Endothelial cell of umbilical vein (primary cell): ENCODE measurements around the gene MYO1G. TPM values are rescaled to one million over a fixed set of nuclear protein-coding genes. Genes with fewer than 3 reads are reported as not detected.

Experiments
- BruUV-seq: library from RNA; stranded (reverse); fragments of 400-500 nt; replicated peaks from 2 replicates; lab custom pipeline; 2021; lab: Mats Ljungman, UMichigan
- CTCF ChIA-PET: fragments of 300-600, 350-600 bp; sonication (Branson Sonifier 250); formaldehyde crosslinking; loops from one replicate; lab custom pipeline; 2021; ENCODE audit warnings: antibody characterized with exemption, inconsistent platforms; lab: Charles Lee
- POLR2A ChIA-PET: fragments of 300-600, 350-600 bp; sonication (Branson Sonifier 250); formaldehyde crosslinking; loops from one replicate; lab custom pipeline; 2021; ENCODE audit warnings: antibody characterized with exemption, inconsistent platforms; lab: Charles Lee
- DNase-seq: peaks from one replicate; pipeline ENCODE4 v3.0.0-alpha.2; 2011; ENCODE audit warnings: low read depth, low spot score
- FAIRE-seq: peaks from 2 replicates; lab custom pipeline; 2011; peaks lifted over from hg19 to GRCh38; lab: Jason Lieb, UNC
- H2AFZ ChIP-seq: 2 replicates; pipeline ENCODE4 v1.6.0; 2012; ENCODE audit warnings: low read depth, low read length, control low read depth, inconsistent platforms
- H3K27ac ChIP-seq: 2 replicates; pipeline ENCODE4 v1.5.1; 2011; ENCODE audit warnings: low read depth, mild to moderate bottlenecking, control low read depth, low read length, moderate library complexity; ENCODE audit not compliant: insufficient read depth
- H3K27me3 ChIP-seq, 2 experiments: 2 replicates each; pipeline versions ENCODE4 v1.6.0 to v1.6.1; 2011; ENCODE audit warnings: low read length in 2 of 2, mixed read lengths in 1 of 2; ENCODE audit not compliant: control insufficient read depth in 2 of 2, insufficient read depth in 2 of 2
- H3K36me3 ChIP-seq, 2 experiments: 2 replicates in 1 of 2; 3 replicates in 1 of 2; pipeline ENCODE4 v1.5.1; 2011; ENCODE audit warnings: low read length in 2 of 2, mild to moderate bottlenecking in 1 of 2, moderate library complexity in 1 of 2; ENCODE audit not compliant: control insufficient read depth in 2 of 2, insufficient read depth in 2 of 2; ENCODE audit errors: extremely low read depth in 1 of 2
- H3K4me1 ChIP-seq: 3 replicates; pipeline ENCODE4 v1.5.1; 2011; ENCODE audit warnings: mild to moderate bottlenecking, low read length; ENCODE audit not compliant: control insufficient read depth, insufficient read depth; ENCODE audit errors: extremely low read depth
- H3K4me2 ChIP-seq: 2 replicates; pipeline ENCODE4 v1.6.1; 2011; ENCODE audit warnings: low read length, control low read depth, mixed read lengths; ENCODE audit not compliant: insufficient read depth
- H3K4me3 ChIP-seq, 3 experiments: fragments of 200-600 bp in 1 of 3; sonication (generic), shearing (Covaris generic) in 1 of 3; replicated peaks in 1 of 3; 2 replicates each; pipeline ENCODE4 v1.5.1; 2011 to 2016; ENCODE audit warnings: control low read depth in 3 of 3, low read length in 3 of 3, mild to moderate bottlenecking in 2 of 3, inconsistent platforms in 1 of 3, low read depth in 1 of 3, moderate library complexity in 1 of 3; ENCODE audit not compliant: insufficient read depth in 1 of 3
- H3K79me2 ChIP-seq: 2 replicates; pipeline ENCODE4 v1.6.0; 2012; ENCODE audit warnings: low read length, inconsistent platforms; ENCODE audit not compliant: control insufficient read depth, insufficient read depth
- H3K9ac ChIP-seq: replicated peaks from 2 replicates; pipeline ENCODE3; 2011; ENCODE audit warnings: low read length, control low read depth; ENCODE audit not compliant: insufficient read depth; ENCODE audit errors: extremely low read depth
- H3K9me1 ChIP-seq: replicated peaks from 3 replicates; pipeline ENCODE4 v1.6.0; 2011; ENCODE audit warnings: mild to moderate bottlenecking, low read length; ENCODE audit not compliant: control insufficient read depth, insufficient read depth; ENCODE audit errors: extremely low read depth
- H3K9me3 ChIP-seq: replicated peaks from 2 replicates; pipeline ENCODE4 v1.5.1; 2012; ENCODE audit warnings: low read length, inconsistent platforms; ENCODE audit not compliant: control insufficient read depth, insufficient read depth
- H4K20me1 ChIP-seq: replicated peaks from 2 replicates; pipeline ENCODE3; 2011; ENCODE audit warnings: mild to moderate bottlenecking, low read length; ENCODE audit not compliant: control insufficient read depth, insufficient read depth; ENCODE audit errors: extremely low read depth
- EZH2 ChIP-seq: IDR thresholded peaks from 2 replicates; pipeline ENCODE4 v1.6.1; 2012; ENCODE audit warnings: borderline replicate concordance, low read depth, mild to moderate bottlenecking, moderate library complexity, low read length, inconsistent platforms; ENCODE audit not compliant: severe bottlenecking
- FOS ChIP-seq: IDR thresholded peaks from 2 replicates; pipeline ENCODE4 v1.6.1; 2011; ENCODE audit warnings: mild to moderate bottlenecking, low read length, moderate library complexity, borderline replicate concordance; ENCODE audit not compliant: insufficient read depth
- GATA2 ChIP-seq: IDR thresholded peaks from 2 replicates; pipeline ENCODE4 v1.7.0; 2011; ENCODE audit warnings: low read depth, mild to moderate bottlenecking, moderate library complexity, mixed read lengths, low read length; ENCODE audit not compliant: insufficient read length, insufficient read depth
- JUN ChIP-seq: IDR thresholded peaks from 2 replicates; pipeline ENCODE4 v1.6.1; 2011; ENCODE audit warnings: borderline replicate concordance, low read depth; ENCODE audit not compliant: insufficient read length, insufficient read depth
- MYC ChIP-seq: IDR thresholded peaks from one replicate; pipeline ENCODE4 v1.6.1; 2011; ENCODE audit warnings: mild to moderate bottlenecking, low read depth, low read length
- POLR2A ChIP-seq: IDR thresholded peaks from 2 replicates; pipeline ENCODE4 v1.6.1; 2012; ENCODE audit warnings: low read depth, mild to moderate bottlenecking, control low read depth, low read length
- POLR2AphosphoS5 ChIP-seq: IDR thresholded peaks from 2 replicates; pipeline ENCODE4 v1.6.1; 2012; ENCODE audit warnings: low read depth, mild to moderate bottlenecking, control low read depth, low read length, moderate library complexity; ENCODE audit not compliant: insufficient read depth
- dilution Hi-C: fragments of 300-500 bp; cut with MboI; formaldehyde crosslinking; loops from one replicate; pipeline ENCODE4 v1.15.0; 2019; ENCODE audit warnings: low sequenced_read_pairs; ENCODE audit not compliant: extremely low pct_ligation_motif_present
- intact Hi-C: fragments of 100-400 bp; cut with micrococcal nuclease; formaldehyde crosslinking; loops from one replicate; pipeline ENCODE4 v1.10.0; 2022
- polyA plus RNA-seq, 4 experiments: library from polyadenylated mRNA; depleted of rRNA in 3 of 4; stranded (reverse) in 3 of 4; unstranded in 1 of 4; fragments of >200 nt; gene quantifications; 2 replicates each; pipeline versions ENCODE4 v1.2.1 to v1.2.3, GENCODE V29; 2011 to 2012; ENCODE audit warnings: missing spikeins in 1 of 4
- total RNA-seq: library from RNA; stranded (reverse); gene quantifications from 2 replicates; pipeline ENCODE4 v1.2.3, GENCODE V29; 2021
- TF ChIP-seq, protein P1 (sequence below), 2 donors: IDR thresholded peaks; 1 replicate in 1 of 2; 2 replicates in 1 of 2; pipeline ENCODE4 v1.5.1; 2011; ENCODE audit warnings: low read length in 2 of 2, mild to moderate bottlenecking in 2 of 2, moderate library complexity in 2 of 2, control low read depth in 1 of 2, inconsistent platforms in 1 of 2, low read depth in 1 of 2; ENCODE audit not compliant: insufficient read depth in 1 of 2; ENCODE audit errors: extremely low read depth in 1 of 2
- TF ChIP-seq, protein P2 (sequence below): IDR thresholded peaks from 2 replicates; pipeline ENCODE4 v1.6.1; 2011; ENCODE audit not compliant: insufficient read depth, insufficient read length

The MYO1G gene
- total and polyA plus RNA-seq, 2 donors (not counting 3 experiments of a cell fraction or from before 2014, with no cell fraction given), result 0.11 TPM; not detected in 1

DNA sequence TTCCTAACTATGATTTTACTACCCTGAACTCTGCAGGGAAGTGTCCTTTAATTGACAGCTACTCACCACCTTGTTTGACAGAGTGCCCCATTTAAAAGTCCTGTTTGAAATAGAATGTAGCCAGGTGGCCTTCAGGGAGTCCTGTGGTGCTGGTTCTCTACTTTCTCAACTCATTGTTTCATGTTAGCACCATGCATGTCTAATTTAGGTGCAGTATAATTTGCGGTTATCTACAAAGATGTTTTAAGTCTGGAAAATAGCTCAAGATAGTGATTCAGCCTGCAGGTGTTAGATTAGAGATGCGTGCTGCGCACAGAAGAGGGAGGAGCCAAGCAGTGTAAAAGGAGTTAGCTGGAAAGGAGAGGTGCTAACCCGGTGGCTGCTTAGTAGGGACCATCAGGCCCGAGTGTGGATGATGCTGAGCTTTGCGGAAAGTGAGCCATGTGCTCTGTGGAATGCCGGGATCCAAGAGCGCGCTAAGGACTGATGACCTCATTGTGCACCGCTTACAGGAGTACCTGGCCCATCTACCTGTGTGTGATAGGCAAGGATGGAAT, 22.4 kb upstream of the MYO1G start:
- Histone ChIP-seq H3K36me3 (no peaks in the 10 kb centered on the region), H3K9me1 (no peaks in the 10 kb centered on the region), H3K4me2 (peak overlapping the region; percentile 96), H3K4me1 (peaks cover 14% of the 10 kb centered on the region), H3K9ac (peak overlapping the region; percentile 93), H3K79me2 (peaks cover 43% of the 10 kb centered on the region), H3K27me3 (no peaks in the 10 kb centered on the region), H3K9me3 (no peaks in the 10 kb centered on the region), H3K4me3 (peak overlapping the region; percentile 12 to 92 (median 87)), H4K20me1 (no peaks in the 10 kb centered on the region), H3K27ac (peak overlapping the region; percentile 72), H2AFZ (no peak overlapping the region)
- CTCF ChIA-PET, result interaction anchor here (0.7 to 9.8 kb wide), 10 partner anchors 10 to 135 kb away, joined by 3 to 127 read pairs (median 8); partner anchors contain the start of gene TBRG4
- FAIRE-seq, result no peak
- dilution Hi-C loops, result no loop called here
- DNase-seq, result peak; percentile 17
- no peak for TF ChIP-seq POLR2AphosphoS5
- no peak for TF ChIP-seq EZH2
- TF ChIP-seq JUN, result no peak
- TF ChIP-seq GATA2, result no peak
- TF ChIP-seq MYC, result no peak
- no peak for TF ChIP-seq FOS
- TF ChIP-seq, protein P1, sequence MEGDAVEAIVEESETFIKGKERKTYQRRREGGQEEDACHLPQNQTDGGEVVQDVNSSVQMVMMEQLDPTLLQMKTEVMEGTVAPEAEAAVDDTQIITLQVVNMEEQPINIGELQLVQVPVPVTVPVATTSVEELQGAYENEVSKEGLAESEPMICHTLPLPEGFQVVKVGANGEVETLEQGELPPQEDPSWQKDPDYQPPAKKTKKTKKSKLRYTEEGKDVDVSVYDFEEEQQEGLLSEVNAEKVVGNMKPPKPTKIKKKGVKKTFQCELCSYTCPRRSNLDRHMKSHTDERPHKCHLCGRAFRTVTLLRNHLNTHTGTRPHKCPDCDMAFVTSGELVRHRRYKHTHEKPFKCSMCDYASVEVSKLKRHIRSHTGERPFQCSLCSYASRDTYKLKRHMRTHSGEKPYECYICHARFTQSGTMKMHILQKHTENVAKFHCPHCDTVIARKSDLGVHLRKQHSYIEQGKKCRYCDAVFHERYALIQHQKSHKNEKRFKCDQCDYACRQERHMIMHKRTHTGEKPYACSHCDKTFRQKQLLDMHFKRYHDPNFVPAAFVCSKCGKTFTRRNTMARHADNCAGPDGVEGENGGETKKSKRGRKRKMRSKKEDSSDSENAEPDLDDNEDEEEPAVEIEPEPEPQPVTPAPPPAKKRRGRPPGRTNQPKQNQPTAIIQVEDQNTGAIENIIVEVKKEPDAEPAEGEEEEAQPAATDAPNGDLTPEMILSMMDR (IDR thresholded peaks at IDR 0.05; ENCODE audit: extremely low read depth in 1 of 2, insufficient read depth in 1 of 2, low read depth in 1 of 2, low read length in 2 of 2), result no peak
- TF ChIP-seq, protein P2, sequence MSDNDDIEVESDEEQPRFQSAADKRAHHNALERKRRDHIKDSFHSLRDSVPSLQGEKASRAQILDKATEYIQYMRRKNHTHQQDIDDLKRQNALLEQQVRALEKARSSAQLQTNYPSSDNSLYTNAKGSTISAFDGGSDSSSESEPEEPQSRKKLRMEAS, result no peak
- no peak for TF ChIP-seq POLR2A
- BruUV-seq, result TSS peak; percentile 44
- POLR2A ChIA-PET, result interaction anchor here (1.2 to 2.2 kb wide), 3 partner anchors 10 to 15 kb away, joined by 3 to 14 read pairs (median 3); no protein-coding TSS in a partner anchor
- intact Hi-C loops, result loop anchor here (5.0 kb wide), 1 partner anchor 41 kb away; no protein-coding TSS in a partner anchor
